Mucosa of stomach (tissue), 1 donor: ENCODE data around the gene RNF31.

ENCODE experiments used
- H3K27me3 ChIP-seq: one replicate; pipeline ENCODE4 v1.7.0; 2013; ENCODE audit warnings: mild to moderate bottlenecking, low read length; ENCODE audit not compliant: control insufficient read depth, insufficient read depth
- H3K36me3 ChIP-seq: one replicate; pipeline ENCODE4 v1.7.0; 2013; ENCODE audit warnings: low read length; ENCODE audit not compliant: control insufficient read depth, insufficient read depth
- H3K4me1 ChIP-seq: one replicate; pipeline ENCODE4 v1.7.0; 2013; ENCODE audit warnings: mild to moderate bottlenecking, low read length; ENCODE audit not compliant: control insufficient read depth, insufficient read depth
- H3K4me3 ChIP-seq: one replicate; pipeline ENCODE4 v1.7.0; 2013; ENCODE audit warnings: low read length
- H3K9ac ChIP-seq: one replicate; pipeline ENCODE4 v1.7.0; 2013; ENCODE audit warnings: mild to moderate bottlenecking, low read length, moderate library complexity
- H3K9me3 ChIP-seq: one replicate; pipeline ENCODE4 v1.7.0; 2013; ENCODE audit warnings: mild to moderate bottlenecking, low read length, moderate library complexity; ENCODE audit not compliant: control insufficient read depth
- donor health status: Pancreatic carcinoma.

The RNF31 gene

GRCh38 chr14:24110060-24110459 lies 37.2 kb upstream of the RNF31 start:
- no peaks in the 10 kb centered on the region for H3K27me3 ChIP-seq
- no peaks in the 10 kb centered on the region for H3K9me3 ChIP-seq
- H3K9ac ChIP-seq = no peak overlapping the region
- no peak overlapping the region for H3K4me3 ChIP-seq
- no peaks in the 10 kb centered on the region for H3K36me3 ChIP-seq
- peaks cover 11% of the 10 kb centered on the region for H3K4me1 ChIP-seq

- H3K9ac ChIP-seq = no peak overlapping the region
- peaks cover 11% of the 10 kb centered on the region for H3K4me1 ChIP-seq
- no peak overlapping the region for H3K4me3 ChIP-seq
- no peaks in the 10 kb centered on the region for H3K36me3 ChIP-seq
- no peaks in the 10 kb centered on the region for H3K27me3 ChIP-seq
- H3K9me3 ChIP-seq = no peaks in the 10 kb centered on the region
Measured at GRCh38 chr14:24110523-24110922, 36.8 kb upstream of the RNF31 start.

GRCh38 chr14:24113379-24113800 lies 33.9 kb upstream of the RNF31 start:
- Histone ChIP-seq H3K27me3 (no peaks in the 10 kb centered on the region), H3K4me1 (peaks cover 27% of the 10 kb centered on the region), H3K9ac (peak overlapping the region; percentile 90), H3K36me3 (no peaks in the 10 kb centered on the region), H3K4me3 (peak overlapping the region; percentile 86), H3K9me3 (no peaks in the 10 kb centered on the region)

GRCh38 chr14:24113801-24114531 lies 33.3 kb upstream of the RNF31 start:
- Histone ChIP-seq H3K9ac (peak overlapping the region; percentile 90), H3K27me3 (no peaks in the 10 kb centered on the region), H3K36me3 (peaks cover 5% of the 10 kb centered on the region), H3K4me3 (peak overlapping the region; percentile 86), H3K4me1 (peaks cover 23% of the 10 kb centered on the region), H3K9me3 (no peaks in the 10 kb centered on the region)

- no peaks in the 10 kb centered on the region for H3K27me3 ChIP-seq
- peak within 1 kb of the TSS; percentile 90 for H3K9ac ChIP-seq
- peaks cover 10% of the 10 kb centered on the region for H3K36me3 ChIP-seq
- no peaks in the 10 kb centered on the region for H3K9me3 ChIP-seq
- peak within 1 kb of the TSS; percentile 86 for H3K4me3 ChIP-seq
- peaks cover 22% of the 10 kb centered on the region for H3K4me1 ChIP-seq
Measured at GRCh38 chr14:24114532-24115421, 32.5 kb upstream of the RNF31 start, which contains the start of the genes DCAF11 and NRL. Gene DCAF11, plus strand, starts transcription at chr14:24114777. Its CDS starts 818 bp downstream, at chr14:24115595. Gene NRL, minus strand, starts transcription at chr14:24114949. Its CDS starts 32,101 bp downstream, at chr14:24082848.

GRCh38 chr14:24115422-24116127 lies 31.7 kb upstream of the RNF31 start:
- Histone ChIP-seq H3K9ac (peak overlapping the region; percentile 90), H3K9me3 (no peaks in the 10 kb centered on the region), H3K27me3 (no peaks in the 10 kb centered on the region), H3K4me3 (peak overlapping the region; percentile 86), H3K36me3 (peaks cover 11% of the 10 kb centered on the region), H3K4me1 (peaks cover 22% of the 10 kb centered on the region)

- H3K36me3 ChIP-seq = peaks cover 18% of the 10 kb centered on the region
- no peaks in the 10 kb centered on the region for H3K9me3 ChIP-seq
- H3K9ac ChIP-seq = peak overlapping the region; percentile 90
- peaks cover 22% of the 10 kb centered on the region for H3K4me1 ChIP-seq
- no peaks in the 10 kb centered on the region for H3K27me3 ChIP-seq
- H3K4me3 ChIP-seq = peak overlapping the region; percentile 86
Measured at GRCh38 chr14:24116128-24116814, 31.0 kb upstream of the RNF31 start.

- Histone ChIP-seq H3K36me3 (peaks cover 24% of the 10 kb centered on the region), H3K9me3 (no peaks in the 10 kb centered on the region), H3K9ac (no peak overlapping the region), H3K4me3 (no peak overlapping the region), H3K4me1 (peaks cover 22% of the 10 kb centered on the region), H3K27me3 (no peaks in the 10 kb centered on the region)
Measured at GRCh38 chr14:24117179-24117578, 30.1 kb upstream of the RNF31 start.

- H3K36me3 ChIP-seq = peaks cover 24% of the 10 kb centered on the region
- H3K9ac ChIP-seq = no peak overlapping the region
- H3K9me3 ChIP-seq = no peaks in the 10 kb centered on the region
- no peak overlapping the region for H3K4me3 ChIP-seq
- peaks cover 16% of the 10 kb centered on the region for H3K4me1 ChIP-seq
- H3K27me3 ChIP-seq = no peaks in the 10 kb centered on the region
Measured at GRCh38 chr14:24119691-24120090, 27.6 kb upstream of the RNF31 start.

- Histone ChIP-seq H3K9ac (no peak overlapping the region), H3K4me1 (peaks cover 10% of the 10 kb centered on the region), H3K27me3 (no peaks in the 10 kb centered on the region), H3K4me3 (no peak overlapping the region), H3K9me3 (no peaks in the 10 kb centered on the region), H3K36me3 (peaks cover 24% of the 10 kb centered on the region)
Measured at GRCh38 chr14:24121210-24121609, 26.1 kb upstream of the RNF31 start.

GRCh38 chr14:24122416-24122815 lies 24.9 kb upstream of the RNF31 start:
- no peak overlapping the region for H3K4me3 ChIP-seq
- peaks cover 24% of the 10 kb centered on the region for H3K36me3 ChIP-seq
- no peaks in the 10 kb centered on the region for H3K9me3 ChIP-seq
- no peak overlapping the region for H3K9ac ChIP-seq
- H3K27me3 ChIP-seq = no peaks in the 10 kb centered on the region
- H3K4me1 ChIP-seq = no peaks in the 10 kb centered on the region
